Spleen (tissue), 7 donors: ENCODE measurements around the gene HSFX3.
"Not testable (repeated sequence)": the region's sequence is repeated elsewhere in the genome, so short reads cannot be mapped to it uniquely, and the experiment has no call there.

Experiments
- CTCF ChIP-seq, 11 experiments: fragments of 200-600 bp in 7 of 11; fragments of 450-650 bp in 4 of 11; sonication (generic) in 4 of 11; IDR thresholded peaks in 8 of 11; conservative IDR thresholded peaks in 3 of 11; 1 replicate in 7 of 11; 2 replicates in 4 of 11; pipeline versions ENCODE4 v1.4.0 to v1.8.0; 2016 to 2021; ENCODE audit warnings: antibody characterized with exemption in 11 of 11, inconsistent platforms in 4 of 11, mild to moderate bottlenecking in 1 of 11
- POLR2A ChIP-seq, 3 donors: fragments of 450-650 bp; IDR thresholded peaks; one replicate each; pipeline ENCODE4 v1.5.1; 2017; ENCODE audit warnings: antibody characterized with exemption in 3 of 3, mild to moderate bottlenecking in 1 of 3
- donor health status: DM: no; HTN: no; CAD: no; lungs with moderate emphysema.
- donor health status: DM: no; HTN: no; CAD: no.
- donor health status: DM: no; HTN: no; CAD: no.

DNA sequence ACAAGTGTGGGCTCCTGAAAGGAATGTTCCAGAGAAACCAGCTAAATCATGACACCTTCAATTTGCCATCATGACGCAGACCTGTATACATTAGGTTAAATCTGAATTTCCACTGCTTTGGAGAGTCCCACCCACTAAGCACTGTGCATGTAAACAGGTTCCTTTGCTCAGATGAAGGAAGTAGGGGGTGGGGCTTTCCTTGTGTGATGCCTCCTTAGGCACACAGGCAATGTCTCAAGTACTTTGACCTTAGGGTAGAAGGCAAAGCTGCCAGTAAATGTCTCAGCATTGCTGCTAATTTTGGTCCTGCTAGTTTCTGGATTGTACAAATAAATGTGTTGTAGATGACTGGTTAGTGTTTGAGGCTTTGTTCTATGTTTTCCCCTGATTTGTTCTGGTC is 2.8 kb downstream of the HSFX3 start:
- not testable (repeated sequence) for TF ChIP-seq CTCF (IDR thresholded peaks at IDR 0.05 in 8 of 11, conservative IDR thresholded peaks at IDR 0.05 in 3 of 11); POLR2A (IDR thresholded peaks at IDR 0.05)
